Endothelial cell of umbilical vein (primary cell): ENCODE measurements around the gene LSR.

Source experiments
- EZH2 ChIP-seq: IDR thresholded peaks from 2 replicates; pipeline ENCODE4 v1.6.1; 2012; ENCODE audit warnings: borderline replicate concordance, low read depth, mild to moderate bottlenecking, moderate library complexity, low read length, inconsistent platforms; ENCODE audit not compliant: severe bottlenecking
- FOS ChIP-seq: IDR thresholded peaks from 2 replicates; pipeline ENCODE4 v1.6.1; 2011; ENCODE audit warnings: mild to moderate bottlenecking, low read length, moderate library complexity, borderline replicate concordance; ENCODE audit not compliant: insufficient read depth
- GATA2 ChIP-seq: IDR thresholded peaks from 2 replicates; pipeline ENCODE4 v1.7.0; 2011; ENCODE audit warnings: low read depth, mild to moderate bottlenecking, moderate library complexity, mixed read lengths, low read length; ENCODE audit not compliant: insufficient read length, insufficient read depth
- POLR2A ChIP-seq: IDR thresholded peaks from 2 replicates; pipeline ENCODE4 v1.6.1; 2012; ENCODE audit warnings: low read depth, mild to moderate bottlenecking, control low read depth, low read length
- POLR2AphosphoS5 ChIP-seq: IDR thresholded peaks from 2 replicates; pipeline ENCODE4 v1.6.1; 2012; ENCODE audit warnings: low read depth, mild to moderate bottlenecking, control low read depth, low read length, moderate library complexity; ENCODE audit not compliant: insufficient read depth
- TF ChIP-seq, protein P1 (sequence below), 2 donors: IDR thresholded peaks; 1 replicate in 1 of 2; 2 replicates in 1 of 2; pipeline ENCODE4 v1.5.1; 2011; ENCODE audit warnings: low read length in 2 of 2, mild to moderate bottlenecking in 2 of 2, moderate library complexity in 2 of 2, control low read depth in 1 of 2, inconsistent platforms in 1 of 2, low read depth in 1 of 2; ENCODE audit not compliant: insufficient read depth in 1 of 2; ENCODE audit errors: extremely low read depth in 1 of 2

GRCh38 chr19:35256566-35256965 is 7.8 kb downstream of the LSR start:
- TF ChIP-seq POLR2A = no peak
- no peak for TF ChIP-seq POLR2AphosphoS5
- TF ChIP-seq, protein P1, sequence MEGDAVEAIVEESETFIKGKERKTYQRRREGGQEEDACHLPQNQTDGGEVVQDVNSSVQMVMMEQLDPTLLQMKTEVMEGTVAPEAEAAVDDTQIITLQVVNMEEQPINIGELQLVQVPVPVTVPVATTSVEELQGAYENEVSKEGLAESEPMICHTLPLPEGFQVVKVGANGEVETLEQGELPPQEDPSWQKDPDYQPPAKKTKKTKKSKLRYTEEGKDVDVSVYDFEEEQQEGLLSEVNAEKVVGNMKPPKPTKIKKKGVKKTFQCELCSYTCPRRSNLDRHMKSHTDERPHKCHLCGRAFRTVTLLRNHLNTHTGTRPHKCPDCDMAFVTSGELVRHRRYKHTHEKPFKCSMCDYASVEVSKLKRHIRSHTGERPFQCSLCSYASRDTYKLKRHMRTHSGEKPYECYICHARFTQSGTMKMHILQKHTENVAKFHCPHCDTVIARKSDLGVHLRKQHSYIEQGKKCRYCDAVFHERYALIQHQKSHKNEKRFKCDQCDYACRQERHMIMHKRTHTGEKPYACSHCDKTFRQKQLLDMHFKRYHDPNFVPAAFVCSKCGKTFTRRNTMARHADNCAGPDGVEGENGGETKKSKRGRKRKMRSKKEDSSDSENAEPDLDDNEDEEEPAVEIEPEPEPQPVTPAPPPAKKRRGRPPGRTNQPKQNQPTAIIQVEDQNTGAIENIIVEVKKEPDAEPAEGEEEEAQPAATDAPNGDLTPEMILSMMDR (IDR thresholded peaks at IDR 0.05; ENCODE audit: extremely low read depth in 1 of 2, insufficient read depth in 1 of 2, low read depth in 1 of 2, low read length in 2 of 2) = no peak
- no peak for TF ChIP-seq GATA2
- TF ChIP-seq FOS = no peak
- TF ChIP-seq EZH2 = no peak
